ENCODE measurements around the gene ARFIP1. TPM values are rescaled to one million over a fixed set of nuclear protein-coding genes. Genes with fewer than 3 reads are reported as not detected.
"Not testable (repeated sequence)": the region's sequence is repeated elsewhere in the genome, so short reads cannot be mapped to it uniquely, and the experiment has no call there.

The ARFIP1 gene, protein sequence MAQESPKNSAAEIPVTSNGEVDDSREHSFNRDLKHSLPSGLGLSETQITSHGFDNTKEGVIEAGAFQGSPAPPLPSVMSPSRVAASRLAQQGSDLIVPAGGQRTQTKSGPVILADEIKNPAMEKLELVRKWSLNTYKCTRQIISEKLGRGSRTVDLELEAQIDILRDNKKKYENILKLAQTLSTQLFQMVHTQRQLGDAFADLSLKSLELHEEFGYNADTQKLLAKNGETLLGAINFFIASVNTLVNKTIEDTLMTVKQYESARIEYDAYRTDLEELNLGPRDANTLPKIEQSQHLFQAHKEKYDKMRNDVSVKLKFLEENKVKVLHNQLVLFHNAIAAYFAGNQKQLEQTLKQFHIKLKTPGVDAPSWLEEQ
- total RNA-seq, result 14.3 TPM
- long read RNA-seq, transcript ARFIP1-205 (9 exons, 3,424 nt), result minor isoform, 5 of 21 reads
- long read RNA-seq, transcript ARFIP1-201 (9 exons, 3,111 nt), result major isoform, 11 of 21 reads
- long read RNA-seq, partial matches to known transcripts, result 1 of 21 reads
- long read RNA-seq, other reads (novel, unspliced or antisense), result 2 of 21 reads

DNA sequence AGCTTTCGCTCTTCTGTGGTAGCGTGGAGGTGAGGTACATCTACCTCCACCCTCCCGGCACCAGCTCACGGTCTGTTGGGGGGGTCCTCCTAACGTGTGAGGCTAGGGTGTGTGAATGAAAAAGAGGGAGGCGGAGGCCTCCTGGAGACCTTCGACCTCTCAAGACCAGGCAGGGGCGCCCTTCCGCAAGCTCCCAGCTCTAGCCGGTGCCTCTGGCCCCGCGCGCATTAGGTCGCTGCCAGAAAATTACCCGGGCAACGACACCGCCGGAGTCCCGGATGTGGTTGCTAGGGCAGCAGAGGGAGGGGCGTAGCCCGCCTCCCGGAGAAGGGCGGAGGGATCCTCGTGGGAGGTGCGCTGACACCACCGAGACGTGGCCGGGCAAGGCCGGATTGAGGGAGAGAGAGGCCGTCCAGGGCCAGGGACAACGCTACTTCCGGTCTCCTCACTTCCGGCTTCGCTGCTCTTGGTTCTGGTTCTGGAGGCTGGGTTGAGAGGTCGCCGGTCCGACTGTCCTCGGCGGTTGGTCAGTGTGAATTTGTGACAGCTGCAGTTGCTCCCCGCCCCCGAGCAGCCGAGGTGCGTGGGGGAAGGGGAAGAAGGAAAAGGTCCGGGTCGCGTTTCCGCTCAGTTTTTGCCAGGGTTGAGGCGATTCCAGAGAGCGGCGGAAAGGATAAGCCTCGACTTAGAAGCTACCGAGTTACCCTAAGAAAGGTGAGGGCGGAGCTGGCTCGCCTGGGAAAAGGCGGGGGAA, at the start of gene ARFIP1, which contains the start of gene TIGD4:
Gene ARFIP1, plus strand, starts transcription at position 442 of the 754 bp plus-strand sequence. CDS start 49,680 bp downstream, outside the sequence.
Gene TIGD4, minus strand, starts transcription at position 218 of the 754 bp plus-strand sequence. CDS start 8,726 bp downstream, outside the sequence.
- peak; percentile 98 for DNase-seq
- peak; percentile 99 for ATAC-seq
- intact Hi-C loops (cut with micrococcal nuclease), result no loop called here

DNA sequence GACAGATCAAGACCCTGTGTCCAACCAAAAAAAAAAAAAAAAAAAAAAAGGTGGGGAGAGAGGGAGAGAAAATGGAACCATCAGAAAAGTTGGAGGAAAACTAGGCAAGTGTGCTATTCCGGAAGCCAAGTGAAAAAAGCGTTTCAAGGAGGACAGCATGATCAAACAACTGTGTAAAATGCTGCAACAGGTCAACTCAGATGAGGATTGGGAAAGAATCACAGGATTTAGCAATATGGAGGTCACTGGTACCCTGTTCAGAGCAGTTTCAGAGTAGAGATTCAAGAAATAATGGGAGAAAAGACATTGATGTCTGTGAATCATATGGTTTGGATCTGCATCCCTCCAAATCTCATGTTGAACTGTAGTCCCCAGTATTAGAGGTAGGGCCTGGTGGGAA, 47.8 kb upstream of the ARFIP1 start:
- intact Hi-C loops (cut with micrococcal nuclease), result loop anchor here (10.0 kb wide), 1 partner anchor 227 kb away; no protein-coding TSS in a partner anchor
- ATAC-seq (no peak), DNase-seq (no peak)

DNA sequence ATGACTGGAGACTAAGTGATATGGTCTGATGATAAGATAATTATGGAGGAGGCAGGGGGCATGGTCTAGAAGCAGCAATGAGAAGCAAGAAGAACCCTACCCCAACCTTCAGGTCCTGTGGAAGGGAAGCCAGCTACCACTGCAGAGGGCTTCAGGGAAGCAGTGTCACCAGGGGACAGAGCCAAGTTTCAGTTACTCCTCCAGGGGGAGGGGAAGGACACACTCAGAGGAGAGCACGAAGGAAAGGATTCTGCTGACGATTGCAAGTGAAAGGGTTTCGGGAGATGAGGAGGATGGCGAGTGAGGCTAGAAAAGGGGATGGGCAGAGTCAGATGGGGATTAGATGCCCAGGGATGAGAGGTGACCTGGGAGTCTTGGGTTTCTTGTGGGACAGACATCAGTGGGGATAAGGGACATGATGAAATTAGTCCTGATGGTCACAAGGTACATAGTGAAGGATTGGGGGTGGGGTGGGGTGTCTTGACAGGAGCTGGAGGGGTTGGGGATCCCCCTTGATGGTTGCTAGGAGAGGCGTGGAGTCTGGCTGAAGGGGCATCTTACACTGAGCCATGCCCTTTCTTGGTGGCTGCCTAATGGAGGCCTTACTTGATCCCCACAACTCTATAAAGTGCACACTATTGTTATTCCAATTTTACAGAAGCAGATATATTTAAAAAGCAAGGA, 45.6 kb upstream of the ARFIP1 start:
- ATAC-seq, result peak; percentile 21
- intact Hi-C loops (cut with micrococcal nuclease), result loop anchor here (10.0 kb wide), 1 partner anchor 229 kb away; no protein-coding TSS in a partner anchor
- no peak for DNase-seq

DNA sequence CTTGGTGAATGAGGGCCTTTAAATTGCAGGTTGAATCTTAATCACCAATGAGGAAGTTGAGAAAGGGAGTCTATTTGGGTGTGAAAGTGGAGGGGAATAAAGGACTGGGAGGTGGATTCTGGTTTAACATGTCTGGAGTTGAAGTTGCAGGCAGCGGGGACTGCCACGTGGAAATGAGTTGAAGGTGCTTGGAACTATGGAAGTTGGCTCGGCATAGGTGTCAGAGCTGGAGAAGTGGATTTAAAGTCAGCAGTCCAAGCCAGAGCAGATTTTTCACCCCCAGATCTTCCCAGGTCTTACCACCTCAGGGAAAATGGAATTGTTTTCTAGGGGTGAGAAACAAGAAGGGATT, 45.1 kb upstream of the ARFIP1 start:
- no peak for DNase-seq
- intact Hi-C loops (cut with micrococcal nuclease), result loop anchor here (10.0 kb wide), 1 partner anchor 230 kb away; no protein-coding TSS in a partner anchor
- ATAC-seq, result no peak

DNA sequence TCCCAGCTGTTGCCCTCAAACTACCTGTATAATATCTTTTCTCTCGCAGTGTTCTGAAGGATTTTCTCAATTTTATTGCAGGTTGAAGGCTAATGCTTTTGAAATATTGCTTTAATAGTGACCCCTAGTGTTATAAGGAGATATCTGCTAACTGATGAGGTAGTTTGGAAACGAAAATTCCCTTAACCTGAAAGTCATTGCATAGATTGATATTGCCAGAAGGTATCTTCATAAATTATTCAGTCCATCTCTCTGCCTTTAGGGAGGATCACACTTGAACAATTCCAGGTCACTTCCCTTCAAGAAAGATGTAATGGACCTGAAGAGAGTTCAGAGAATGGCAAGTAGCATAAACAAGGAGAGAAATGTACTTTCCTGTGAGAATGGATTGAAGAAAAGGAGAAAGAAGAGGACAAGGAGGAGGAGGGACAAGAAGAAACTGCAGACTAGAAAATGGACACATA, 44.3 kb upstream of the ARFIP1 start:
- peak; percentile 52 for ATAC-seq
- no peak for DNase-seq
- intact Hi-C loops (cut with micrococcal nuclease), result loop anchor here (10.0 kb wide), 1 partner anchor 231 kb away; no protein-coding TSS in a partner anchor

DNA sequence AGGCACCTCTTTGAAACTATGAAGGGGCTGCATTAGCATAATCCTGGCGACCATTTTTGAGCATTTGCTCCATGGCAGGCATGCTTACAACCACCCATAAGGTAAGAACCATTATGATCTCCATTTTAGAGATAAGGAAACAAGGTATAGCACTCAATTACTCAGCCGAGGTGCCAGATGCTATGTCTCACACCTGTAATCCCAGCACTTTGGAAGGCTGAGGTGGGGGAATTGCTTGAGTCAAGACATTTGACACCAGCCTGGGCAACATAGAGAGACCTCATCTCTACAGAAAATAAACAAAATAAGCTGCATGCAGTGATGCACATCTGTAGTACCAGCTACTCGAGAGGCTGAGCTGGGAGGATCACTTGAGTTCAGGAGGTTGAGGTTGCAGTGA, 43.8 kb upstream of the ARFIP1 start:
- DNase-seq (no peak), ATAC-seq (no peak)
- intact Hi-C loops (cut with micrococcal nuclease), result loop anchor here (10.0 kb wide), 1 partner anchor 231 kb away; no protein-coding TSS in a partner anchor

DNA sequence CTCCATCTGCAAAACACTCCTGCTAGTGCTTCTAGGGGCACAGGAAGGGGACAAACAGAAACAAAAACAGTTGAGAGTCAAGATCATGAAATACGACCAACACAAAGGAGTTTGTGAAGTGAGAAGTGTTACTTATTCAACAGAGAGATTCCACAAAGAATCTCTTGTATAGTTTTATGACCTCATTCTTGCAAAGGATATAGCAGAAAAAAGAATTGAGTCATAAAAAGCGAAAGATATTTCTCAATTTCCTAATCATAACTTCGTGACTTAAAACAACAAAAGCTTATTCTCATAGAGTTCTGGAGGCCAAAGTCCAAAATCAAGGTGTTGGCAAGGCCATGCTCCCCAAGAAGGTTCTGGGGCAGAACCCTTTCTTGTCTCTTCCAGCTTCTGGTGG, 40.9 kb upstream of the ARFIP1 start:
- DNase-seq, result no peak
- intact Hi-C loops (cut with micrococcal nuclease), result loop anchor here (10.0 kb wide), 1 partner anchor 234 kb away; no protein-coding TSS in a partner anchor
- ATAC-seq, result no peak

DNA sequence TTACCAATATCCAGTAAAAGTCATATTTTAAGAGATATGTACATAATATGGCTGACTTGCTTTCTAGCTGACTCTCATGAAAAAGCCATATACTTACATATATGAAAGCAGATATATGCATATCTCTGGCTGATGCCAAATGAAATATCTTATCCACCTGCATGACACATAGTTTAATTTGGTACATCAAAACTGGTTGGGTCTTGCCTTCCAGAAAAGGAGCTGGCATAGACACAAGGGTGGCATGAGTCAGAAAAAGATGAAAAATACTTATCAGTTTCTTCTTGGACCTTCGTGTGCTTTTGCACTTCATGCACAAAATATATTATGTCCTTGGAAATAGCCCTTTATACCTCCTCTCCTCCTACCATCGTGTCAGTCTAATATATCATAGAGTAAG, 32.3 kb upstream of the ARFIP1 start:
- no peak for ATAC-seq
- DNase-seq, result no peak
- intact Hi-C loops (cut with micrococcal nuclease), result no loop called here

DNA sequence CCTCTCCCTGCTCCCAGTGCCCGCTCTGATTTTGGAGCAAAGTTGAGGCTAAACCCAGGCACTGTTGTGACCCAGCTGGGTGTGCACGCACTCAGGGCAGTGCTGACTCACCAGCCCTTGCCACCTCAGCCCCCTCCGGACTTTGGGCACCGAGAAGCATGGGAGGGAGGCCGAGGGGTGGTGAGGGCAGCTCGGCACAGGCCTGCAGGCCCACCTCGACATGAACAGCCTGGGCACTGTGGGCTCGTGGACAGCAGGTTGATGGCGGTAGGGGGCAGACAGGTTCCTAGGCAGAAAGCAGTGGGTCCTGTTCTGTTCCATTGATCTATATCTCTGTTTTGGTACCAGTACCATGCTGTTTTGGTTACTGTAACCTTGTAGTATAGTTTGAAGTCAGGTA, 31.1 kb upstream of the ARFIP1 start:
- no peak for ATAC-seq
- intact Hi-C loops (cut with micrococcal nuclease), result no loop called here
- DNase-seq, result no peak

DNA sequence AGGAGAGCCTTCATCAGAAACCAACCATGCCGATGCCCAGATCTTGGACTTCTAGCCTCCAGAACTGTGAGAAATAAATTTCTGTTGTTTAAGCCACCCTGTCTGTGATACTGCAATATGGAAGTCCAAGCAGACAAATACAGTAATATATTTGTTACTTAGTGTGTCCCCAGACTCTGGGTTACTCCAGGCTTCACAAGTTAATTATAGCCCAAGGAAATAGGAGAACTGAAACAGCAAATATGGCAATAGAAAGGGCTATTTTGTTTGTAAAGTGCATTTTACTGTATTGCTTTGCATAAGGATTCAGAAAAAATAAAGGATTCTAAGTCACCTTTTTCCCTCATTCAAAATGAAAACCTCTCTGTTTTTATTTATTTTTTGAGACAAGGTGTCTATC, 16.0 kb upstream of the ARFIP1 start:
- intact Hi-C loops (cut with micrococcal nuclease), result no loop called here
- ATAC-seq (no peak), DNase-seq (no peak)

DNA sequence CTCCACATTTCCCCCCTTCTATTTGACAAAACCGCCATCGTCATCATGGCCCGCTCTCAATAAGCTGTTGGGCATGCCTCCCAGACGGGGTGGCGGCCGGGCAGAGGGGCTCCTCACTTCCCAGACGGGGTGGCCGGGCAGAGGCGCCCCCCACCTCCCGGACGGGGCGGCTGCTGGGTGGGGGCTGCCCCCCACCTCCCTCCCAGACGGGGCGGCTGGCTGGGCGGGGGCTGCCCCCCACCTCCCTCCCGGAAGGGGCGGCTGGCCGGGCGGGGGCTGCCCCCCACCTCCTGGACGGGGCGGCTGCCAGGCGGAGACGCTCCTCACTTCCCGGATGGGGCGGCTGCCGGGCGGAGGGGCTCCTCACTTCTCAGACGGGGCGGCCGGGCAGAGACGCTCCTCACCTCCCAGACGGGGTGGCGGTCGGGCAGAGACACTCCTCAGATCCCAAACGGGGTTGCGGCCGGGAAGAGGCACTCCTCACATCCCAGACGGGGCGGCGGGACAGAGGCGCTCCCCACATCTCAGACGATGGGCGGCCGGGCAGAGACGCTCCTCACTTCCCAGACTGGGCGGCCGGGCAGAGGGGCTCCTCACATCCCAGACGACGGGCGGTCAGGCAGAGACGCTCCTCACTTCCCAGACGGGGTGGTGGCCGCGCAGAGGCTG, 14.6 kb upstream of the ARFIP1 start:
- intact Hi-C loops (cut with micrococcal nuclease); ATAC-seq; DNase-seq: not testable (repeated sequence)

DNA sequence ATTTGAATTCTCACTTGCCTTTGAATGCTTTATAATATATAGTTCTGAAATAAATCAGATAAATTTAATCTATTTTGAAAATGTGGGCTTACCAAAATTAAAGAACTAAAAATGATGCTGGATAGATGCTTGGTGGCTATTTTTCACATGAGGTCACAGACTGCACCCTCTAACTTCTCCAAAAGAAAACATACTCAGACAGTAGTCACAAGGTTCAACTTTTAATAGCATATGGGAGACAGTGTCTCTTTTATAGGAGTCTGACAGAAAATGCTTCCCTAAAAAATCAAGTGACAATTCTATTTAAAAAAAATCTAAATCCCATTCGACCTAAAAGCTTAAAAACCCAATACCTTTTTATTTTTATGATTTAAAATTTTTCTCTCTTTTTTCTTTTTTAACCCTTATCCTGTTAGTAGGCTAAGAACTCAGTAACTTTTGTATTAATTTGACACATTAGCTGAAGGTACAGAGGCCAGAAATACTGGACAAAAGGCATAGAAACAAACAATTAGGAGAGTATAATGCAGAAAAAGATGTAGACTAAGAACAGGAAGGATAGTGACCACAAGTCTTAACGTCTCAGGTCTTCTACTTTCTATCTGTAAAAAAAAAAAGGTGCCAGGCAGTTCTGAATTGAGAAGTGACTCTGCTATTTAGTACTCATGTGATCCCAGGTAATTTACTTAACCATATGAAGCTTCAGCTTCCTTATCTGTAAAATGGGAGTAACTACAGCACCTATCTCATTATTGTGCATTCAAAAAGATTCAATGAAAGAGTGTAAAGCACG, 7.8 kb upstream of the ARFIP1 start:
- DNase-seq (no peak), ATAC-seq (no peak)
- intact Hi-C loops (cut with micrococcal nuclease), result no loop called here

DNA sequence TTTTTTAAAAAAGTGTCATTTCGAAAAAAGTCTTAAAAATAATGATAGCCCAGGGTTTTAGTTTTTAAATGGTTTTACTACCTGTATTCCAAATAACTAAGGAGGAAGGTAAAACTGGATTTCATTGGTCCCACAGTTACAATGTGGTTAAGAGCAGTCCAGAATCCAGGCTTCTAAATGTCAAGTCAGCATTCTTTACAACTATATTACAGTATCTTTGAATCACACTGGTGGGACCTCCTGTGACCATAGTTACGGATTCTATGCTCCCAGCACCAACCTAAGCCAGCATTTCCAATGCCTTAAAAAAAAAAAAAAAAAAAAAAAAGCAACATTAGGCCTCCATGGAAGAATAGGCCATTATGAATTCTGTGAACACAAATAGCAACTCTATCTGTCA, 6.4 kb upstream of the ARFIP1 start:
- no peak for DNase-seq
- ATAC-seq, result no peak
- intact Hi-C loops (cut with micrococcal nuclease), result no loop called here

DNA sequence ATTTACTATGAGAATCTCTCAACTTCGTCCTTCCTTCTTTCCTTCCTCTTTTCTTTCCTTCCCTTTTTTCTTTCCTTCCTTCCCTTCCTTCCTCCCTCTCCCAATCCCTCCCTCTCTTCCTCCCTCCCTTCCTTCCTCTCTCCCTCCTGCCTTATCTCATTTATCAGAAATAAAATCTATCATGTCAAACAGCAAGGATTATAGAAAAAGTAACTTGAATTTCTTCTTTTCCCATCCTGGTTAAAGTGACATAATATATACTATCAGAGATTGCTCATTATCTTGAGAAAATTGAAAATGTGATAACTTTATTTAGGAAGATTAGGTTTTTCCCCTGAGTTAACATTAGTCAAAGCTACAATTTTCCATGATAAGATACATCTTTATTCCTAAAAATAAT, 5.8 kb upstream of the ARFIP1 start:
- ATAC-seq (no peak), DNase-seq (no peak)
- intact Hi-C loops (cut with micrococcal nuclease), result no loop called here

DNA sequence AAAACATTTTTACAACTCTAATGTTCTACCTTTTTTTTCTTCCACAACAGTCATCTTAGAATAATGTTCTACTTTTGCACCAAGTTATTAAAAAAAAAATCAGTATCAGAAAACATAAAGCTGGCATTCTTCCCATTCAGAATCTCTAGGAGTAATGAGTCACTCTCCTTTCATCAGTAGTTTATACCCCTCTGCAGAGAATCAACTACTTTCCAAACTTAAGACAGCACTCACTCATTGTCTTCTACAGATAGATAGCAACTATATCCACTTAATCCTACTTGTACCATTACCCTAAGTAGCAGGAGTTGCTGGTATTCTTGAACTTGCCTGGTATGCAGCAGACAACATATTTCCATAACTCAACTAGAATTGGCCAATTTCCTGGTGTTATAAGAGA, 3.4 kb upstream of the ARFIP1 start:
- DNase-seq (no peak), ATAC-seq (no peak)
- intact Hi-C loops (cut with micrococcal nuclease), result no loop called here

DNA sequence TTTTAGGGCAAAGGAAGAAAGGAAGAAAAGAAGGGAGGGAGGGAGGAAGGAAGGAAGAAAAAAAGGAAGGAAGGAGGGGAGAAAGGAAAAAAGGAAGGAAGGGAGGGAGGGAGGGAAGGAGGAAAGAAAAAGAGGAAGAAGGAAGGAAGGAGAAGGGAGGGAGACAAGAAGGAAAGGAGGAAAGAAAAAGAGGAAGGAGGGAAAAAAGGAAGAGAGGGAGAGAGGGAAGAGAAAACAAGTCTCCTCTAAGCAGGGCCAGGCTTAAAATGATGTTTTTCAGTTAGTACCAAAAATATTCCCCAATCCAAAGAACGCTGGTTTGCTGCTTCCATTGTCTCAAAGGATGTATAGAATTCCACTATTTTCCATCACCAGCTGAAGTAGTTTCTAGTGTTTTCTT, 2.3 kb upstream of the ARFIP1 start:
- ATAC-seq (no peak), DNase-seq (no peak)
- intact Hi-C loops (cut with micrococcal nuclease), result no loop called here

DNA sequence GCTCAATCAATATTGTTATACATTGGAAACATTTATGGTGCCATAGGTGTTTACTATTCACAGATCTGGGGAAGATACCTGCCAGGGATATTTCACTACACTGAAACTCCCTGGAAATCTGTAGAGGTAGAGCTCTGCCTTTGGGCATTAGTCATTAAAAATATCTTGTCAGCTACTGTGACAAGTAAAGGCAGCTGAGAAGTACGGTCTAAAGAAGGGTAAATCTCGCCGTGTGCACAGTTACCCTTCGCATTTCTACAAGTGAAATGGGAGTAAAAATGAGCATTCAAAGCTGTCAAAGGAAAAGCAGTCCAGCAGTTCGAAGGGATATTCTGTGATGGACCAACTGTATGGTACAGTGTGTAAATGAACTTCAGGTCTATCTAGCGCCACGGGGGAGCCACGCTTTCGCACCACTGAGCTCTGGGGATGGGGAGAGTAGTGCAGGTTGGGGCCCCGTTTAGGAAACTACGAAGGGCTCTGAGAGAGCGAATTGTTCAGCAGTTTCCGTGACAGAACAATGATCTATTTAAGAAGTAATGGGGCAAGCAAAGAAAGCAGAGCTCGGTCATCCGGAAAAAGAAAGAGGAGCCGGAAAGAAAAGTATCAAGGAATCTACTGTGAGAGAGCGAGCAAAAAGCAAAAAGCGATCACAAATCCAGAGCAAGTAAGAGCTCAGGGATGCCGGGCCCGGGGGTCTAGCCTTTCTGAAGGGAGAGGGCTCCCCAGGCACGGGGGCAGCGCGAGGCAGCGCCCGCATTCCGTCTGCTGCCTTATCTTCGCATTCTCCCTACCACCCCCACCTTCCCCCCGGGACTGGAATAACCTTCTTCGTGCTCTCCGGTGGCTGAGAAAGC, 870 bp upstream of the ARFIP1 start:
- DNase-seq, result peak; percentile 33
- intact Hi-C loops (cut with micrococcal nuclease), result no loop called here

More for the DNA sequence above, 870 bp upstream of the ARFIP1 start:
- ATAC-seq, result peak; percentile 37

All from left ventricle myocardium superior (tissue), 1 donor.